Measurements from ENCODE around the gene SOX10. TPM values are rescaled to one million over a fixed set of nuclear protein-coding genes. Genes with fewer than 3 reads are reported as not detected.
A peak's percentile ranks its signal among the peaks of the same experiment; 100 is the strongest.

The SOX10 gene
- total and polyA plus RNA-seq, 2 of the 4 experiments (the other 2 are of a cell fraction) = not detected

DNA sequence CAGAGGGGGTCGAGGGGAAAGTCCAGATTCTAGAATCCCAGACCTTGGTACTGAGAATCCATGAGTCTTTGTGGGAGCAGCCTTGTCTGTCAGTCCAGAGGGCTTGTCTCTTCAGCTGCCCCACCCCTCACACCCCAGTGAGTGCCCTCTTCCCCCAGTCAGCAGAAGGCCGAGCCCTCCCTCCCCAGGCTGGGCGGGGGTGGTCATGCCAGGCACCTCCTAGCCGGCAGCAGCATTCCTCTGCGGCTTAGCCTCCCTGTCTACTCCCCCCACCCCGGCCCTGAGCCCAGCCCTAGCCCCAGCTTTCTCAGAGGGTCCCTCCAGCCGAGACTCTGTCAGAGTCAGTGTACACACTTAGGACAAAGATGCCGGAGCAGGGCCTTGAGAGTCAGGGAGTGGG is 4.6 kb downstream of the SOX10 start:
- Histone ChIP-seq H3K36me3 (ENCODE audit: control insufficient read depth, insufficient read depth, low read length) (no peaks in the 10 kb centered on the region; the same call in 1 of the 2 replicates), H3K4ac (ENCODE audit: low read depth, low read length) (no peak overlapping the region), H3K9me1 (ENCODE audit: insufficient read depth, low read length) (no peaks in the 10 kb centered on the region; the same call in 1 of the 2 replicates), H4K8ac (ENCODE audit: low read depth in 2 of 2, low read length in 2 of 2) (no peak overlapping the region), H3K56ac (ENCODE audit: extremely low read depth, insufficient read depth, low read length) (no peak overlapping the region), H3K9ac (ENCODE audit: low read depth, low read length) (no peak overlapping the region), H2BK5ac (ENCODE audit: low read depth, low read length, poor library complexity, severe bottlenecking) (no peak overlapping the region), H3K23ac (ENCODE audit: low read depth, low read length) (no peak overlapping the region), H3K9me3 (ENCODE audit: control insufficient read depth, insufficient read depth, low read length) (no peaks in the 10 kb centered on the region), H4K5ac (ENCODE audit: low read depth, low read length) (no peak overlapping the region), H2AFZ (replicated peaks; ENCODE audit: low read length, poor library complexity) (no peak overlapping the region), H2AK5ac (ENCODE audit: low read depth, low read length) (no peak overlapping the region), H2AK9ac (replicated peaks; ENCODE audit: low read depth, low read length, poor library complexity) (no peak overlapping the region), H3K79me1 (ENCODE audit: low read depth in 1 of 2, low read length in 2 of 2) (no peaks in the 10 kb centered on the region), H3K4me1 (ENCODE audit: control insufficient read depth, insufficient read depth, low read length) (no peaks in the 10 kb centered on the region), H2BK20ac (ENCODE audit: low read depth, low read length) (no peak overlapping the region), H2BK15ac (ENCODE audit: low read depth, low read length) (no peak overlapping the region), H3K18ac (ENCODE audit: low read depth, low read length) (no peak overlapping the region), H3K4me2 (ENCODE audit: low read depth, low read length) (no peak overlapping the region), H3K27ac (ENCODE audit: insufficient read depth, low read length) (no peak overlapping the region), H2BK120ac (ENCODE audit: low read depth, low read length) (no peak overlapping the region), H3K4me3 (ENCODE audit: insufficient read depth, low read depth, low read length) (no peak overlapping the region), H3K14ac (replicated peaks; ENCODE audit: low read depth, low read length) (no peak overlapping the region), H3K27me3 (ENCODE audit: control insufficient read depth, insufficient read depth, low read length) (no peaks in the 10 kb centered on the region), H4K20me1 (ENCODE audit: insufficient read depth, low read length) (no peaks in the 10 kb centered on the region), H4K91ac (ENCODE audit: insufficient read depth, low read depth, low read length) (no peak overlapping the region)
- intact Hi-C loops (cut with micrococcal nuclease) = no loop called here
- peak; percentile 60 for ATAC-seq (ENCODE audit: low read depth)
- TF ChIP-seq BHLHE40 (IDR thresholded peaks at IDR 0.05; ENCODE audit: low read depth, low read length) (no peak), POLR2A (IDR thresholded peaks at IDR 0.05; ENCODE audit: low read depth, low read length) (no peak), CHD1 (IDR thresholded peaks at IDR 0.05; ENCODE audit: low read depth, low read length) (no peak), MAZ (IDR thresholded peaks at IDR 0.05; ENCODE audit: borderline replicate concordance, low read depth, low read length) (no peak), FOS (IDR thresholded peaks at IDR 0.05; ENCODE audit: low read depth, low read length) (no peak), CEBPB (IDR thresholded peaks at IDR 0.05; ENCODE audit: low read depth, low read length) (no peak), SMC3 (IDR thresholded peaks at IDR 0.05; ENCODE audit: low read depth, low read length) (no peak), NFE2L2 (IDR thresholded peaks at IDR 0.05; ENCODE audit: low read depth, low read length) (no peak), RCOR1 (IDR thresholded peaks at IDR 0.05; ENCODE audit: insufficient replicate concordance, low read length) (no peak), RFX5 (IDR thresholded peaks at IDR 0.05; ENCODE audit: low read depth, low read length) (no peak), MAFK (IDR thresholded peaks at IDR 0.05; ENCODE audit: low read depth, low read length) (no peak), MXI1 (IDR thresholded peaks at IDR 0.05; ENCODE audit: borderline replicate concordance, low read depth, low read length) (no peak), RAD21 (IDR thresholded peaks at IDR 0.05; ENCODE audit: low read length) (no peak)
- TF ChIP-seq, protein P1, sequence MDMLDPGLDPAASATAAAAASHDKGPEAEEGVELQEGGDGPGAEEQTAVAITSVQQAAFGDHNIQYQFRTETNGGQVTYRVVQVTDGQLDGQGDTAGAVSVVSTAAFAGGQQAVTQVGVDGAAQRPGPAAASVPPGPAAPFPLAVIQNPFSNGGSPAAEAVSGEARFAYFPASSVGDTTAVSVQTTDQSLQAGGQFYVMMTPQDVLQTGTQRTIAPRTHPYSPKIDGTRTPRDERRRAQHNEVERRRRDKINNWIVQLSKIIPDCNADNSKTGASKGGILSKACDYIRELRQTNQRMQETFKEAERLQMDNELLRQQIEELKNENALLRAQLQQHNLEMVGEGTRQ (IDR thresholded peaks at IDR 0.05; ENCODE audit: low read depth, low read length) = no peak
- TF ChIP-seq, protein P2, sequence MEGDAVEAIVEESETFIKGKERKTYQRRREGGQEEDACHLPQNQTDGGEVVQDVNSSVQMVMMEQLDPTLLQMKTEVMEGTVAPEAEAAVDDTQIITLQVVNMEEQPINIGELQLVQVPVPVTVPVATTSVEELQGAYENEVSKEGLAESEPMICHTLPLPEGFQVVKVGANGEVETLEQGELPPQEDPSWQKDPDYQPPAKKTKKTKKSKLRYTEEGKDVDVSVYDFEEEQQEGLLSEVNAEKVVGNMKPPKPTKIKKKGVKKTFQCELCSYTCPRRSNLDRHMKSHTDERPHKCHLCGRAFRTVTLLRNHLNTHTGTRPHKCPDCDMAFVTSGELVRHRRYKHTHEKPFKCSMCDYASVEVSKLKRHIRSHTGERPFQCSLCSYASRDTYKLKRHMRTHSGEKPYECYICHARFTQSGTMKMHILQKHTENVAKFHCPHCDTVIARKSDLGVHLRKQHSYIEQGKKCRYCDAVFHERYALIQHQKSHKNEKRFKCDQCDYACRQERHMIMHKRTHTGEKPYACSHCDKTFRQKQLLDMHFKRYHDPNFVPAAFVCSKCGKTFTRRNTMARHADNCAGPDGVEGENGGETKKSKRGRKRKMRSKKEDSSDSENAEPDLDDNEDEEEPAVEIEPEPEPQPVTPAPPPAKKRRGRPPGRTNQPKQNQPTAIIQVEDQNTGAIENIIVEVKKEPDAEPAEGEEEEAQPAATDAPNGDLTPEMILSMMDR (conservative IDR thresholded peaks at IDR 0.05; ENCODE audit: low read depth, low read length) = no peak
- TF ChIP-seq, protein P3, sequence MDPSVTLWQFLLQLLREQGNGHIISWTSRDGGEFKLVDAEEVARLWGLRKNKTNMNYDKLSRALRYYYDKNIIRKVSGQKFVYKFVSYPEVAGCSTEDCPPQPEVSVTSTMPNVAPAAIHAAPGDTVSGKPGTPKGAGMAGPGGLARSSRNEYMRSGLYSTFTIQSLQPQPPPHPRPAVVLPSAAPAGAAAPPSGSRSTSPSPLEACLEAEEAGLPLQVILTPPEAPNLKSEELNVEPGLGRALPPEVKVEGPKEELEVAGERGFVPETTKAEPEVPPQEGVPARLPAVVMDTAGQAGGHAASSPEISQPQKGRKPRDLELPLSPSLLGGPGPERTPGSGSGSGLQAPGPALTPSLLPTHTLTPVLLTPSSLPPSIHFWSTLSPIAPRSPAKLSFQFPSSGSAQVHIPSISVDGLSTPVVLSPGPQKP (IDR thresholded peaks at IDR 0.05; ENCODE audit: borderline replicate concordance, low read depth, low read length) = no peak
- POLR2A ChIA-PET (ENCODE audit: unreplicated experiment) = no interaction called here
- no TSS peak for BruUV-seq (replicated peaks)
- no peak for DNase-seq
- CTCF ChIA-PET = no interaction called here
- no CpG with 5 or more reads among the region's 8 CpGs for WGBS, 2 experiments (ENCODE audit: extremely low coverage in 2 of 2, insufficient read length in 1 of 2)
- dilution Hi-C loops (cut with HindIII; ENCODE audit: low sequenced_read_pairs, unreplicated experiment) = no loop called here
- in situ Hi-C loops (cut with MboI; ENCODE audit: low sequenced_read_pairs) = no loop called here
